NCI-H146 treated with DMSO at 0.1 percent for 48 hours (cell line): ENCODE data around the gene FOXN4.
A peak's percentile ranks its signal among the peaks of the same experiment; 100 is the strongest.

Experiments used
- DNase-seq: peaks from one replicate; lab custom pipeline; 2025; ENCODE audit not compliant: unreplicated experiment; lab: John Stamatoyannopoulos, UW

FOXN4 gene

DNA sequence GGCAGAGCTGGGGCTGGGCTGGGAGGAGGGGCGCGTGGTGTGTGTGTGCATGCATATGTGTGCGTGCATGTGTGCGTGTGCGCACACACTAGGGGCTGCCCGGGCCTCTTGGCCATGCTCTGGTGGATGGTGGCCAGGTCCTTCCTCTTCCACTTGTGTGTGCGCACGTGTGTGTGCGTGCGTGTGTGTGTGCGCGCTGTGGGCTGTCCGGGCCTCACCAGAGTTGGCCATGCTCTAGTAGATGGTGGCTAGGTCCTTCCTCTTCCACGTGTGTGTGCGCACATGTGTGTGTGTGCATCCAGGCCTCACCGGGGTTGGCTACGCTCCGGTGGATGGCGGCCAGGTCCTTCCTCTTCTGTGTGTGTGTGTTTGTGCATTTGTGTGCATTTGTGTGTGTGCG lies 24.7 kb downstream of the FOXN4 start:
- no peak for DNase-seq

DNA sequence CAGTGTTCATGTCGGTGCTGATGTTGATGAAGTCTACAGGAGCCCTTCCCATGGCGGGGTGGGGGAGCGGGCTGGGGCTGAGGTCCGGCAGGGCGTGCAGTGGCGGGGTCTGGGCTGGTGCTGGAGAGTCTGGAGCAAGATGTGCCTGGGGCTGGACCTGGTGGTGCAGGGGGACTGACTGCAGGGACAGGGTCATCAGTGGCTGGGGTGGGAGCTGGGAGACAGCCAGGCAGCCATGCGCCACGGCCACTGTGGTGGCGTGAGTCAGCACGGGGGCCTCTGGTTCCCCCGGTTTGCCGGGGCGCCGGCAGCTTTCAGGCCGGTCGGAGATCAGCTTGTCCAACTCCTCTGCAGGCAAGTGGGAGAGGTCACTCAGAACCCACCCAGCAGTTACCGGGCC lies 27.6 kb downstream of the FOXN4 start:
- DNase-seq, result no peak

DNA sequence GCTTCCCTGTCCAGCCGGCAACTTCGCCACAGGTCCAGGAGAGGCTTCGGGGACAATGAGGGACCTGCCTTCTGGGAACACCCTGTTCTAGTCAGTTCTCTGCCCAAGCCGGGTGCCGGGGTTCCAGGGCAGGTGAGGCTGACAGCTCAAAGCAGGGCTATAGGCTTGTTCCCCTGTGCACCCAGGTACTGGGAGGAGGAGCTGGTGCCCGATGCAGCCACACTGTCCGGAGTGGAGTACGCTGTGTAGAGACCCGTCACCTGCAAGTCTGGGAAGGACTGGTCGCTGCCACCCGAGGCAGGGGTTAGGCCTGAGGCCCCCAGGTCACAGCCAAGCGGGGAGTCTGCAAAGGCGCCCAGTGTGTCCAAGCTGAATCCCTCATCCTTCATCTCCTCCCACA lies 29.6 kb downstream of the FOXN4 start:
- no peak for DNase-seq

DNA sequence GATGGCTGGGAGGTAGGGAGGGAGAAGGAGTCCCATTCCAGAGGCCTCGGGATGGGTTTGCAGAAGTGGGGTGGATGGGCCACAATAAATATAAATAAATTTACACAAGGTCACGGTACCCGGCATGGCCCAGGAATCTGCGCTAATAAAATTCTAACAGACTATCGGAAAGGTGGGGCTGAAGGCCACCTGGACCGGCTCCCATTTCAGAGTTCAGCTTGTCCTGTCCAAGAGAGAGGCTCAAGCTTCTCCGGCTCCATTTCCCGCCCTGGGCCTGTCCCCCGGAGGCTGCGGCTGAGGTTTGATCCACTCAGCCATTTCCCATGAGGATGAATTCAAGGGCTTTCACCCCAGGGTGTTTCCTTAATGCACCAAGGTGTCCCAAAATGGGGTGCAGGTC lies 30.2 kb downstream of the FOXN4 start:
- DNase-seq, result no peak

GRCh38 chr12:109277899-109278762 lies 31.0 kb downstream of the FOXN4 start:
- no peak for DNase-seq

DNA sequence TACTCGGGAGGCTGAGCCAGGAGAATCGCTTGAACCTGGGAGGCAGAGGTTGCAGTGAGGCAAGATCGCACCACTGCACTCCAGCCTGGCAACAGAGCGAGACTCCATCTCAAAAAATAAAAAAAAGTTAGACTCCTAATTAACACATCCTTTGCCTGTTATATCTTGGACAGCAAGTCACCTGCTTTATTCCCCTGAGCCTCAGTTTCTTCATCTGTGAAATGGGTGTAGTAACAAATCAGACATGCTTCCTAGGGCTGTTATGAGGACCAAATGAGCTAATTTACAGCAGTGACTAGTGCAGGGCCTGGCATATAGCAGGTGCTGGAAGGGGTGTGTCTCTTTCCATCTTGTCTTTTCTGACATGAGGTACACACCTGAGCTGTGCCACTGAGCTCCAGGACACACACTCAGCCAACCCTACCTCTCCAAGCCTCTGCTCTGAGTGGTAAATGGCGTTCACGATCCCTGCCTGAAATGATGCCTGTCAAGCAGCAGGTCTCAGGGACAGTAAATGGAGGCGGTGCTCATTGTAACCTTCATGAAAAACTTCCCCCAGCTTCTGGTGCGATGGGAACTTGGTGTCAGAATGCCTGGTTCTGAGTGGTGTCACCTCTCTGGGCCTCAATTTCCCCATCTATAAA lies 31.7 kb downstream of the FOXN4 start:
- DNase-seq, result no peak

DNA sequence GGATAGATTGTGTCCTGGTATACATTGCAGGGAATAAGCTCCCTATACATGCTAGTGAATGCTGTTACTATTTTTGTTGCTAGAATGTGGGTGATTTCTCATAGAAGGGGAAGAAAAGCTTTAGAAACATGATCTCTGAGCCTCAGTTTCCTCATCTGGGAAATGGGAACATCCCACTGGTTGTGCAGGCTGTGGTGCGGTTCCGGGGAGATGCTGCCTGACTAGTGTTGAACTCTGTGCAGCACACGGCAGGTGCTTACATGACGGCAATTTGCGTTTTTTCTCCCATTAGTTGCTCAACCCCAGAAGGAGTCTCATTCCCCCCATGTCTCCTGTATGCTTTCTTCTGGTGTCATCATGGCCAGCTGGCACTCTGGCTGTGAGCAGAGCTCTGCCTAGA lies 32.9 kb downstream of the FOXN4 start:
- DNase-seq, result no peak

DNA sequence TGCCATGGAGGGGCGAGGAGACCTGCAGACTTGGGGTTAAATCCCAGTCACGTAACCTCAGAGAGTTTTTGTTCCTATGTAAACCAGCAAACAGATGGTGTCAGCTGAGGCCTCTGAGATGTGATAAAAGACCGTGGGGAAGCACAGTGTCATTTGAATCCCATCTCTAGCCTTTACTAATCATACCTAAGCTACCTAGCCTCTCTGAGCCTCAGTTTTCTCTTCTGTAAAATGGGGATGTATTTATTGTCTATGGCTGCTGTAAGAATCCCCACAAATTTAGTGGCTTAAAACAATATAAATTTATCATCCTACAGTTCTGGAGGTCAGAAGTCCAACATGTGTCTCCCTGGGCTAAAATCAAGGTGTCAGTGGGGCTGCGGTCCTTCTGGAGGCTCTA lies 33.9 kb downstream of the FOXN4 start:
- DNase-seq, result no peak

DNA sequence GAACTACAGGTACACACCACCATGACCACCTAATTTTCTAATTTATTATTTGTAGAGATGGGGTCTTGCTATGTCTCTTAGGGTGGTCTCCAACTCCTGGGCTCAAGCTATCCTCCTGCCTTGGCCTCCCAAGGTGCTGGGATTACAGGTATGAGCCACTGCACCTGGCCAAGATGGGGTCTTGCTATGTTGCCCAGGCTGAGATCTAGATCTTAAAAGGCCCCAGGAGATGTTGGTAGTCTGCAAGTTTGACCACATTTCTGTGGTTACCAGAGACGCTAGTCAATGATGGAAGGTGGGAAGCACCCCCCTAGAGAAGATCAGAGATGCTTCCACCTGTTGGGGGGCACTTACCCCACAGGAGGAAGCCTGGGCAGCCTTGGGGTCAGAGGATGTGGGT lies 34.7 kb downstream of the FOXN4 start:
- DNase-seq, result no peak

- DNase-seq, result peak; percentile 71
Measured at GRCh38 chr12:109273354-109273753, 35.7 kb downstream of the FOXN4 start.

DNA sequence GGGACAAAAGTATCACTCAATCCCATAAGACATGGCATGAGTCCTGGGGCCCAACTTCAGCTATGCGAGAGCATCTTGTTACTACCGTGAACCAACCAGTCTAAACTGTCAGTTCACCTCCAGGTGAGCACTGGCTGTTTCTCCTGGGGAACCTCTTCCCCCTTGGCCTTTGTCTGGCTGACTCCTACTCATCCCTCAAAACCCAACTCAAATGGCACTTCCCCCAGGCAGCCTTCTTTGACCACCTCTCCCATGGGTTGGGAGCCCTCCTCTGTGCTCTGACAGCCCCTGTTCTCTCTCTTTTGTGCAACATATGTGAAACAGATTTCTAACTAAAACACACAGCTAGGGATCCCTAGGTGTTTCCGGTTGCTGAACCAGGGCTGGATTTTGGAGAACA lies 37.7 kb downstream of the FOXN4 start:
- DNase-seq, result no peak

- no peak for DNase-seq
Measured at GRCh38 chr12:109270494-109270893, 38.6 kb downstream of the FOXN4 start.

DNA sequence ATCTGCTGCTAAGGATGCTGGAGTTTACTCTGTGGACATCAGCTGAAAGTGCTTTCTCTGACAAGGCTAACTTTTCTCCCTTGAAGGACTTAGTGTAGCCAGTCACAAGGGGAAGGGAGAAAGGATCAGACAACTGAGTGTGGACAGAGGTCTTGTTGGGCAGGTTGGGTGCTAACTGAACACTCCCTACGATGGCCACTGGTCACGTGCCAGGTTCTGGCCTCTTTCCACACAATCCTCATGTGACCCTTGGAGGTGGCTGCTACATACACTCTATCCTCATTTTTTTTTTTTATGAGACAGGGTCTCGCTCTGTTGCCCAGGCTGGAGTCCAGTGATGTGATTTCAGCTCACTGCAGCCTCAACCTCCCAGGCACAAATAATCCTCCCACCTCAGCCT lies 39.7 kb downstream of the FOXN4 start:
- DNase-seq, result no peak

DNA sequence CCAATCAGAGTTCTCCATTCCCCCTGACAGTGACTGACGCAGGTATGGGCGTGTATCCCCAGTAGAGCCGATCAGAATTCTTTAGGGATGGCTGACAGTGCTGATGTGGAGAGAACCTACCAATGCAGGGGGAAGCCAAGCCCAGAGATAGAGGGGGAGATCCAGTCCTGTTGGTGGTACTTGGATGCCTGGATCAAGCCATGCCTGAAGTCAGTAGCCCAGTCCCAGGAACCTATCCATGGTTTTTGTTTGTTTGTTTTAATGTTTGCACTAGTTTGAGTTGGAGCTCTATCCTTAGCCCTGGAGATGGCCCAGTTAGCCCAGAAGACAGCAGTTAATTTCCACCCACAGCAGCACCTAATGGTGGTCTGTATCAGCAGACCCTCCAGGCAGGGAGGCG lies 40.2 kb downstream of the FOXN4 start:
- DNase-seq, result no peak

DNA sequence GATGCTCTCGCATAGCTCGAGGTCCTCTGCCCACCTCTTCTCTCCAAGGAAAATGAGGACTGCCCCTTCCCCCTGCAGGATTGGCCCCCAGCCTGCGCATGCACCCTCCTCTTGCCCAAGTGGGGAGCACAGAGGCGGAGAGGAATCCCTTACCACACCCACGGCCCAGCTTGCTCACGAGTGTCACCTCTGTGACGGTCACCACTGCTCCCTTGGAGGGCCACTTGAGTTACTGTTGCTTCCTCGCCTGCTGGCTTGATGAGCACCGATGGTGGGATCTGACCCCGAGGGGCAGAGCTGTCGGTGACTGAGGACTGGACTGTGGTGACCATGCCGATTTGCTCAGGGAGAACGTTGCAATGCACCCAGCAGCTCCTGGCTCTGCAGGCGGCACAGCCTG lies 41.7 kb downstream of the FOXN4 start:
- no peak for DNase-seq

GRCh38 chr12:109266106-109266879 lies 42.8 kb downstream of the FOXN4 start:
- DNase-seq, result no peak

DNA sequence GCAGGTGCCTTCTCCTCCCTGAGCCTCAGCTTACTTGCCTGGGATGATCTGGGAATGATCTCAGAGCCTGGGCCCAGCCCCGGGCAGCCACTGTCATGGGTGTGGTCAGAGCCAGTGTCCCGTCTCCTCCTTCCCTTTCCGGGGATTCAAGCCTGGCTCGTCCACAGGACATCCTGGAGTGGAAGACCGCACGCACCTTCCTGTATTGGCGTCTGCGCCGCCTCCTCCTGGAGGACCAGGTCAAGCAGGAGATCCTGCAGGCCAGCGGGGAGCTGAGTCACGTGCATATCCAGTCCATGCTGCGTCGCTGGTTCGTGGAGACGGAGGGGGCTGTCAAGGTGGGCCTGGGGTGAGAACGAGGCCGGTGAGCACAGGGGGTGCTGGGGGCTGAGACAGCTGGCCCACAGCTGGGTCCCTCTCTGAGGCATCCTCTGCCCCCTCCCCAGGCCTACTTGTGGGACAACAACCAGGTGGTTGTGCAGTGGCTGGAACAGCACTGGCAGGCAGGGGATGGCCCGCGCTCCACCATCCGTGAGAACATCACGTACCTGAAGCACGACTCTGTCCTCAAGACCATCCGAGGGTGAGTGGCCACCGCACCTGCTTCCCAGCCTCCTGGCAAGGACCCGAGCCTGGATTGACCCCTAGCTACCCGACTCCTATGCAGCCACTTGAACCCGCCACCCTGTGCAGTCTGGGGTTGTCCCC lies 44.0 kb downstream of the FOXN4 start:
- no peak for DNase-seq

DNA sequence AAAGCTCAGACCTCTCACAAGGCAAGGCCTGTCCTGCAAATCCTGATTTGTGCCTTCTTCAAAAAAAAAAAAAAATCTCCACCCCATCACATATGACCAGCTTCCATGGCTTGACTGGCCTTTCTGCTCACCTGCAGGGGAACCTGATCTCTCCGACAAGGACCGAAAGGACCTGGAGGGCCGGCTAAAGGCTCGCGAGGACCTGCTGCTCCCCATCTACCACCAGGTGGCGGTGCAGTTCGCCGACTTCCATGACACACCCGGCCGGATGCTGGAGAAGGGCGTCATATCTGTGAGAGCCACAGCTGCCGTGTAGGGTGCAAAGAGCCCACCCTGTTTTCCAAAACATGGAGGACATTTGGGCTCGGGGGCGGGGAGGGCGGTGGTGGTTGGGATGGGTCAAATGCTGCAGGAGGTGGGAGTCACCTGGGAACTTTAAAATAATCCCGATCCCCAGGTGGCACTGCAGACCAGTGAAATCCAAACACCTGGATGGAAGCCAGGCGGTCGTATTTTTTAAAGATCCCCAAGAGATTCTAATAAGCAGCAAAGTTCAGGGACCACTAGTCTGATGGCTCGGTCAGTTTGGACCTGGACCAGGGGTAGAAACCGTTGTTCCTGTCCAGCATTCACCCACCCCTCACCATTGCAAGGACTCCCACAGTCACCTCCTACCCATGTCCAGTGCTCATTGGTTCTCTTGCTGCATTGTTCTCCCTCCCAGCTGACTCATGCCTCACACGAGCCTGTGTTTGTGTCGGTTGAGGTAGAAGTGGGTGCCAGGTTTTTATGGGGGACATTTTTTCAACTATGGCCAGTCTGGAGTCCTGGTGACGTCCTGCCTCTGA lies 44.8 kb downstream of the FOXN4 start:
- DNase-seq, result peak; percentile 62

- DNase-seq, result no peak
Measured at GRCh38 chr12:109263439-109263838, 45.6 kb downstream of the FOXN4 start.

DNA sequence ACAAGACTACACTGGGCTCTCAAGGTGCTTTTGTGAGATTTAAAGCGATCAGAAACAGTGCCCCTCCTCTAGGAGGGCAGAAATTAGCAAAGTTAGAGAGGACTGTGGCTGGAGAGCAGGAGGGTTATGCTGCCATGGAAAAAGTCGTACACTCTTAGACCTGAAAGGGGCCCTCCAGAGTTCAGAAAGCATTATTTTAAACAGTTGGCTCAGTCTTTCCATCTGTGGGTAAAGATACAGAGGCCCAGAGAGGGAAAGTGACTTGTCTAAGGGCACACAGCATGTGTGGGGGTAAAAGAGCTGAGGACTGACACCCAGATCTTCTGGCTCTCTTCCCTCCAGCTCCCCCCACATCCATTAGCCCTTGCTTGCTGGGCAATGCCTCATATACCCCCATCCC lies 47.1 kb downstream of the FOXN4 start:
- DNase-seq, result no peak
